Adrenal gland (tissue), 5 donors: Measurements from ENCODE around the gene PTPA.

Experiments
- CTCF ChIP-seq, 6 experiments: fragments of 450-650 bp in 4 of 6; fragments of 200-600 bp in 2 of 6; sonication (generic) in 1 of 6; IDR thresholded peaks; 1 replicate in 5 of 6; 2 replicates in 1 of 6; pipeline versions ENCODE4 v1.5.1 to v1.8.0; 2016 to 2021; ENCODE audit warnings: antibody characterized with exemption in 6 of 6, mild to moderate bottlenecking in 2 of 6, moderate library complexity in 1 of 6
- POLR2A ChIP-seq, 2 donors: fragments of 450-650 bp; IDR thresholded peaks; one replicate each; pipeline ENCODE4 v1.6.1; 2017; ENCODE audit warnings: antibody characterized with exemption in 2 of 2, mild to moderate bottlenecking in 2 of 2, moderate library complexity in 1 of 2
- donor health status: DM: no; HTN: no; CAD: no.

- TF ChIP-seq CTCF (IDR thresholded peaks at IDR 0.05) (no peak), POLR2A (IDR thresholded peaks at IDR 0.05) (peak in 1 of 2 donors; percentile 28)
Measured at GRCh38 chr9:129141066-129142041, 30.1 kb downstream of the PTPA start.
